SK-N-DZ (cell line): ENCODE measurements around the gene SENP7. TPM values are rescaled to one million over a fixed set of nuclear protein-coding genes. Genes with fewer than 3 reads are reported as not detected.
"Not testable (repeated sequence)": the region's sequence is repeated elsewhere in the genome, so short reads cannot be mapped to it uniquely, and the experiment has no call there.

Experiments used
- DNase-seq: peaks from one replicate; pipeline ENCODE4 v3.0.0-alpha.2; 2015; ENCODE audit warnings: low spot score
- polyA plus RNA-seq, 2 experiments: library from polyadenylated mRNA; depleted of rRNA; stranded (reverse); fragments of >200 nt; gene quantifications; 2 replicates each; pipeline ENCODE4 v1.2.3, GENCODE V29; 2014

The SENP7 gene
- 20.2 and 21.7 TPM in 2 replicates for polyA plus RNA-seq (2014; cell fraction: cytosol; rRNA removed)
- 83.0 and 89.1 TPM in 2 replicates for polyA plus RNA-seq (2014; cell fraction: nucleus; rRNA removed)

GRCh38 chr3:101512646-101513418 is at the start of gene SENP7:
Gene SENP7, minus strand, starts transcription at chr3:101513212. Its CDS starts 82 bp downstream, at chr3:101513130.
- peak; percentile 87 for DNase-seq

GRCh38 chr3:101561630-101562328 is 48.8 kb upstream of the SENP7 start, which contains the start of gene TRMT10C:
Gene TRMT10C, plus strand, starts transcription at chr3:101561868. Its CDS starts 2,914 bp downstream, at chr3:101564782.
- DNase-seq: peak; percentile 93

- no peak for DNase-seq
These were observed 43.1 kb upstream of the SENP7 start for GRCh38 chr3:101556064-101556463.

GRCh38 chr3:101553381-101553780 is 40.4 kb upstream of the SENP7 start:
- not testable (repeated sequence) for DNase-seq

- DNase-seq: not testable (repeated sequence)
These were observed 38.5 kb upstream of the SENP7 start for GRCh38 chr3:101551359-101552081.

GRCh38 chr3:101549473-101549872 is 36.5 kb upstream of the SENP7 start:
- DNase-seq: no peak

GRCh38 chr3:101548527-101549105 is 35.6 kb upstream of the SENP7 start:
- DNase-seq: no peak

- no peak for DNase-seq
These were observed 31.3 kb upstream of the SENP7 start for GRCh38 chr3:101544161-101544850.

- no peak for DNase-seq
These were observed 29.9 kb upstream of the SENP7 start for GRCh38 chr3:101542957-101543356.

GRCh38 chr3:101536955-101537354 is 23.9 kb upstream of the SENP7 start:
- not testable (repeated sequence) for DNase-seq

- DNase-seq: no peak
These were observed 23.3 kb upstream of the SENP7 start for GRCh38 chr3:101536266-101536665.

GRCh38 chr3:101535221-101535620 is 22.2 kb upstream of the SENP7 start:
- DNase-seq: no peak

- DNase-seq: no peak
These were observed 20.6 kb upstream of the SENP7 start for GRCh38 chr3:101533603-101533968.

GRCh38 chr3:101532783-101533602 is 20.0 kb upstream of the SENP7 start:
- no peak for DNase-seq

GRCh38 chr3:101531473-101532086 is 18.6 kb upstream of the SENP7 start:
- no peak for DNase-seq

GRCh38 chr3:101530686-101531047 is 17.7 kb upstream of the SENP7 start:
- DNase-seq: no peak

GRCh38 chr3:101529816-101530685 is 17.0 kb upstream of the SENP7 start:
- DNase-seq: no peak

GRCh38 chr3:101527906-101528305 is 14.9 kb upstream of the SENP7 start:
- DNase-seq: no peak

GRCh38 chr3:101527441-101527840 is 14.4 kb upstream of the SENP7 start:
- no peak for DNase-seq
